Fibroblast of skin of back (primary cell): ENCODE measurements around the gene ZP1.

Source experiments
- DNase-seq: peaks from one replicate; pipeline ENCODE4 v3.0.0-alpha.2; 2013

ZP1 gene

DNA sequence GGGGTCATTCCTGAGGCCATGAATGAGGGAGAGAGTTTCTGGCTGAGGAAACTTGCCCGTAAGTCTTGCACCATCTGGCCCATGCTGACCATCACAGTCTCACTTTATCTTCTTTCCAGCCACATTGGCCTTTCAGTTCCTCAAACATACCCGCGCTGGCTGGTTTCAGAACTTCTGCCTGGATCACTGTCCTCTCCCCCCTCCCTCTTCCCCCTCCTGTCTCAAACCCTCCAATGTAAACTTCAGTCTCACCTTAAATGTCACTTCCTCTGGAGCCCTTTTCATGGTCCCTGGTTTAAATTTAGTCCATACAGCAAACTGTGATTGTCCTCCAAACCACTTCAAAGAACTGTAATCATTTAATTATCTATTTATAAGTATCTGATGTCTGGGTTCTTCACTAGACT, 42.9 kb downstream of the ZP1 start:
- DNase-seq, result no peak

DNA sequence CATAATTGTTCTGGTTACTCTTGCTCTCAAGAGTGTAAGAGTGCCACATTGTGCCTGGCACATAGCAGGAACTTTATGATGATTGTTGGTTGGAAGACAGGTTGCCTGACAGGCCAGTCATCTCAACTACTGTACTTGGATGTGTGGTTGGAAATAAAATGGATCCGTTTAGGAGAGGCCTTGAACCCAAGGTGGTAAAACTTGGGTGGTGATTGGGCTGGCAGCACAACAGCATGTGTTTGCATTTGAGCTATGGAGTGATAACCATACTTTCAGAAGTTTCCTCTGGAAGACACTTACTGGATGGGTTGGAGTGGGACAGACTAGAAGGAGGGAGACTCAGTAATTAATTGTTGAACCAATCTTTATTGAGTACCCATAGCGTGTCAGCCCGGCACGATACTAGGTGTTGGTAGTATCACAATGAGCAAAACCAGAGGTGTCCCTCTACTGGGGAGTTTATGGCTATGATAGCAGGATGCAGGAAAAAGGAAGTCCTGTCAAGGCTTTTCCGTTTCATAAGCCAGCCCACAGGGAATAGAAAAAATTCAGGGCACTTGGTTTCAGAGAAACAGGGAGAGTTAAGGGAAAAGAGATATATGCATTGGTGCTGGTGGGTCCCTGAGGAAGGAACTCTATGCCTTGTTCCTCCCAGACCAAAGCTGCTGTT, 43.5 kb downstream of the ZP1 start:
- no peak for DNase-seq

DNA sequence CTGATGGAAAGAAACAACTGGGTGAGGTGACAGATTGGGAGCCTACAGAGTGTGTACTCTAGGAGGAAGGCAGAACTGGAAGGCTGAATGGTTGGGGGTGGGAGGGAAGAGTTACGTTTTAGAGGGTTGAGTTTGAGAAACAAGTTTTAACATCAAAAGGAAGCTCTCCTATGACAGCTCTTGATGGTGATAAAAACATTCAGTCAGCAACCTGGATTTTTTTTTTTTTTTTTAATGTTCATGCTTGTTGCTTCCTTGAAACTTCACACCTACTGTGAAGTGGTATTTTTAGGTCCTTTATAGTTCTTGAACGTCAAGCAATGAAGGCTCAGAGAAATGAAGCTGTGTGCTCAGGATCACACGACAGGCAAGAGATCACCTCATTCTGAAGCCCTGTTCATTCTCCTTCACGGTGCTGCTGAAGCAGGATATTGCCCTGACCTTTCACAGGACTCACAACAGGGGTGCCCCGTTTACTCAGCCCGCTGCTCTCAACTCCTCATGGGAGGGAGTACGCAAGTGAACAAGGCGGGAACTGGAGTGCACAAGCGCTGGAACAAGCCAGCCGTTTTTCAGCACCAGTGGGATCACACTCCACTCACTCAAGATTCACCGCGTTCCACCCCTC, 45.0 kb downstream of the ZP1 start:
- DNase-seq, result no peak

DNA sequence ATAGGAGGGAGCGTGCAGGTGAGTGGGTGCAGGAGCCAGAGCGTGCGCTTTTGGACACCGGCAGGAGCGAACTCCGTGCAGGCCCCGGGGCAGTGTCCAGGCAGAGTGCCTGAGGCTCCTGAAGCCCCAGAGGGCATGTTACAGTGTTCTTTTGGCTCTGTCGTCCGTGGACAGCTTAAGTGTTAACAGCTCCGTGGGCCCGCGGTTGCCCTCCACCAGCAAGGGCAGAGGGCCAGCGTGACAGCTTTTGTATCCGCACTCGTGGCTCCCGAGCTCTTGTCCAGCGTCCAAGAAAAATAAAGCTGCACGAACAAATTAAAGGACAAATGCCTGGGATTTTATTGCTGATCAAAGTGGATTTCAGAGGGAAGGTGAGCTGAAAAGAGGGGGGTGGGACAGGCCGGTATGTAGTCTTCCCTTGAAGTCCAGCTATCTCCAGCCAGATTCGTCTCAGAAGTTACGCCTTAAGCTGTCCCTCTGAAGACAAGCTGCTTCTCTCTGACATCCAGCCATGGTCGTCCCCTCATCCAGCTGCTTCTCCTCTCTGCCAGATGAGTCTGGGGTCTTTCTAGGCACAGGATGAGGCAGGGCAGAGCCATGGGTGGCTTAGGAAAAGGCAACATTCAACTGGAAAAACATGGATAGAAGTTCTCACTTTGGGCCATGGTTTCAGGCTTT, 45.6 kb downstream of the ZP1 start:
- DNase-seq, result no peak

DNA sequence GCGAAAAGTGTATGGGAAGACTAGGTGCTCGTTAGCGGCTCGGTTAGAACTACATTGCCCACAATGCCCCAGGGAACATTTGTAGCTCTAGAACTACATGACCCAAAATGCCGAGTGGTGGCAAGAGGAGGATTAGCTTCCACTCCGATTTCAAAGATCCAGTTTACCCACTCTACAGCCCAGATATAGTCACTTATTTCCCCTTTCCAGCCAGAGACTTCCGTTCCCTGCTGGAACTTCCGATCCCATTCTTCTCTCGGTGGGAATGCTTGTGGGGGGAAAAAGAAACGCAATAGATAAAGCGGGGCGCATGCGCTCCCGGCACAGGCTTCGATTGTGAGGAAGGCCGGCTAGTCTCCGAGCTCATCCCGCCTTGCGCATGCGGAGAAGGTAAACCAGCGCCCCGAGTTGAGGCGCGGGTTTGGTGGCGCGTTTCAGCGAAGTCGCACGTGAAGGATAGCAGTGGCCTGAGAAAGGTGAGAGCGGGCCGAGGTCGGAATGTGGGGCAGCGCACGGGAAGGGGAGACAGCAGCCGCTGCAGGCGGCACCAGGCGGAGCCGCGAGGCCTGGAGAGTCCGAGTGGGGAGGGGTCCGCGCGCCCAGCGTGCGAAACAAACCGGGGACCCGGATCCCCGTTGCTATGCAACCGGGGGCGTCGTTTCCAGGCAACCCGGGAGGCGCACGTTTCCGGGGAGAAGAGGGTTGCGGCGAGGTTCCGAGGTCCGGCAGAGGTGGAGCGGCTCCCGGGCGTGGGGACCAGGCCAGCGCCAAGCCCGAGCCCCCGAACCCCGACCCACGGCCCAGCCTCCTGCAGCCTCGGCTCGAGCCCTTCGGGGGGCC, 46.7 kb downstream of the ZP1 start, which contains the start of gene TMEM109:
Gene TMEM109 (plus strand): TSS at position 366 of the 840 bp plus-strand sequence. CDS start 5,536 bp downstream, outside the sequence.
- peak; percentile 90 for DNase-seq

DNA sequence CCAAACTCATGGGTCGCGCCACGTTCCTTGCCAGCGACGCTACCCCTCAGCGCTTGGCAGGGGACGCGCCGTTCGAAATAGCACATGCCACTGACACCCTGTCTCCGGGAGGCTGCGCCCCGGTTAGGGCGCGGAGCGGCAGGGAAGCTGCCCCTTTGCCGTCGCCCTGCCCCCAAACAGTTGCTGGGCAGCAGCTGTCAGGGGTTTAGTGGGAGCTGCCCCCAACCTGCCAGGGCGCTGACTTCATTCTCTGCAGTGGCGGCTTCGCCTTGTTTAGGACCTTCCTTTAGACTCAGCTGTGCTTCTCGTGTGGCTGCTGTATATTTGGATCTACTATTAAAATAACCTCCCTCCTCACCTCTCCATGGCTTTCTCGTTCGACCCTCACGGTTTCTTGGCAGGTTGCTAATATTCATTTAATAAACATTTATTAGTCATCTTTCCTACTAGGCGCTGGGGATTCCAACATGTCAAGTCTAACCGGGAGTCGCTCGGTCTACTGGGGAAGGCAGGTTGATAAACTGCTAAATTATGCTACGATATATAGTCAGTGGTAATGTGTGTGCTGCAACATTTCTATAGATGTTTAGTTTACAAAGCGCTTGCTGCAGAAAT, 47.4 kb downstream of the ZP1 start:
- DNase-seq, result peak; percentile 30

DNA sequence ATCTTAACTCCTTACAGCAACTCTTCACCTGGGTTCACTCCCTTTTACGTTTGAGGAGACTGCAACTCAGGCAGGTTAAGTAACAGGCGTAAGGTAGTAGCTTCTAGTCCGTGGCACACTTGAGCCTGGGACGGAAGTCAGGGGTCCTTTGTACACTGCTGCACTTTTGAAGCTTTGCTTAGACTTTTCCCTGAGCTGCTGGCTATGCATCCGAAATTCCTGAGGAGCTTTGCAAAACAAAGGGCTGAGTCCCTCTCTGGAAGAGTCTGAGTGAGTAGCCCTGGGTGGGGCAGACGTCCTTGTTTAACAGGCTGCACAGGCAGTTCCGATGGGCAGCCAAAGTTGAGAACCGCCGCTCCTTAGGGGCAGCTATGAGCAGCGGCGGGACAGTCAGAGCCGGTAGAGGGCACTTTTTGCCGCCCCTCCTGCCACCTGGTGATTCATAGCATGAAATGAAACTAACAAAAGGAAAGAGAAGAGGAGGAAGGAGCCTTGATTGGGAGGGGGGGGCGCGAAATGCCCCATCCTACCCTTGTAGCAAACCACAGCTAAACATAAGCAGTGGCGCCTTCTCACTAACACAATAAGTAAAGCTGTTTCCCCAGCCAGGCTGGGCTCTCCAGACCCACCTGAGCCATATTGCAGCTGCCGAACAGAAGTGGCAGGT, 48.0 kb downstream of the ZP1 start:
- peak; percentile 77 for DNase-seq

DNA sequence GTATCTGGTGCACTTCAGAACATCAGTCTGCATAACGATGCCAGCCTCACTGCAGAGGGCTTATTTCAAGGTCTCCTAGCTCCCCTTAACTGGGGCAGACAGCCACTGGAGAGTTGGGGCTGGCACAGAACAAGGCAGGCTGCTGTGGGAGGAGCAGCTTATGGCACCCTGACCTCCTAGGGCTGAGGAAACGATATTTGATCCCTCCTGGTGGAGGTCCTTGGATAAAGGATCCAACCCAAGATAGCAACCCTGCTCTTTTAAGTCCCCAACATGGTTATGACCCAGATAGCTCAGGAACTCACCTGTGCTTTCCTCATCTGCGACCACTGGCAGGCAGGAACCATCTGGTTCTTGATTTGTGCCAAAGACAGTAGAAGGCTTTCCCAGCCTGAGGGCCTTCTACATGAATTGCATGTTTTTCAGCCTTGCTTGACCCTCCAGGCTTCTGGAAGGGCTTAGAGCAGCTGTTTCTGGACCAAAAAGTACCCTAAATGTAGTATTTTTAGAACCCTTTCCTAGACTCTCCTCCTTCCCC, 49.4 kb downstream of the ZP1 start:
- no peak for DNase-seq

DNA sequence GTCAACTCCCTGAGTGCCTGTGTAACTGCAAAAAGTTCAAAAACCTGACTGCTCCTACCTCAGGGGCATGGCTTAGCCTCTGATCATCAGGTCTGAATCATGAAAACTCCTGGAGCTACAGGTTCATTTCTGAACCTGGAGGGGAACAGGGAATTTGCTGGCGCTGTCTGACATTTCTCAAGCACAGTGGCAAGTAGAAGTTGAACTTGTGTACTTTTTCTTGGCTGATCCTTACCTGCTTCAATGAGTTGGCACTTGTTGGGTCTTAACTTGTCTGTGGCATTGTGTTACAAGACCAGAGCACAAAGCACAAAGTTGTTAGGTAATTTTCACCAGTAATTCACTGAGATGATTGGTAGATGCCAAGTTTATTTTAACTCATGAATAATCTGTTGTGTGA, 49.9 kb downstream of the ZP1 start:
- no peak for DNase-seq

DNA sequence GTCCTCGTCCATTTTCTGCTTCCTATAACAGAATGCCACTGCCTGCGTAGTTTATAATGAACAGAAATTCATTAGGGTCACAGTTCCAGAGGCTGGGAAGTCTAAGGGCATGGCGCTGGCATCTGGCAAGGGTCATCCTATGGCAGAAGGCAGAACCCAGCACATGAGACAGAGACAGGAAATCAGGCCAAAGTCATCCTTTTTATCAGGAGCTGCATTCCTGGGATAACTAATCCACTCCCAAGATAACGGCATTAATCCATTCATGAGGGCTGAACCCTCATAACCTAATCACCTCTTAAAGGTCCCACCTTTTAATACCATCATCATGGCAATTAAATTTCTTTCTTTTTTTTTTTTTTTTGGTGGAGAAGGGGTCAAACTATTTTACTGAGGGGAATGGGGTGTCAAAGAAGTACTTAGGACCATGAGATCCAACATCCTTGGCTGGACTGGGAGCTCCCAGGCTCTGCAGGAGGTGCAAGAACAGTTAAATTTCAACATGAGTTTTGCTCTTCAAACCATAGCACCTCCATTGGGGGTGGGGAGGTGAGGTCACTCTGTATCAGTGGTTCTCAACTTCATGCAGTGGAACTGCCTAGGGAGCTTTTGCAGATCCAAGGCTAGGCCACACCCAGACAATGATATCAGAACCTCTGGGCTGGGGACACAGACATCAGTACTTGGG, 51.1 kb downstream of the ZP1 start:
- DNase-seq, result no peak

DNA sequence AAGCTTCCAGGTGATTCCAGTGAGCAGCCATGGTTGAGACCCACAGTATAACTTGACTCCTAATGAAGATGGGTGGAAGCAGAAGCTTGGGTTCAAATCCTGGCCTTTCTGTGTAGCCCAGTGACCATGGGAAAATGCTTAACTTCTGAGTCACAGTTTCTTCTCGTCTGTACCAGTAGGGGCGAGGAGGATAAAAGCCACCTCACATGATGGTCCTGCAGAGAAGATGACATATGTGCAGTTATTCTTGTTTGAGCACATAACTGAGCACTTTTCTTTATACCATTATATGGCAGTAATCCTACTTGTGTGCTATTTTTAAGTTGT, 51.6 kb downstream of the ZP1 start:
- peak; percentile 70 for DNase-seq

DNA sequence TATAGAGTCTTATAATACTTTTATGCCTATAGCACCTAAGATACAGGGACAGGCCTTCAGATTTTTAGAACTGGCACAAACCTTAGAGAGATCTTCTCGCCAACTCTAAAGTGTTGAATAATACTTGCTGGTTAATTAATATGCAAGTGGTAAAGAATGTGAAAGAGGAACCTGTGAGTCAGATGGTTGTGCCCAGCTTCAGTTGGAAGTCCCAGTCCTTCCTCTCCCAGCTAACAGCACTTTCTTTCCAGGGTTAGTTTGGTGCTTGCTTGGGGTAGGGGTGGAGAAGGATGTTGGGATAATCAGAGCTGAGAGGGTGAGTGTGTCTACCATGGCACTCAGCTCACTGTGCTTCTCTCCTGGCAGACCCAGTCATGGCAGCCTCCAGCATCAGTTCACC, 52.0 kb downstream of the ZP1 start:
- no peak for DNase-seq

DNA sequence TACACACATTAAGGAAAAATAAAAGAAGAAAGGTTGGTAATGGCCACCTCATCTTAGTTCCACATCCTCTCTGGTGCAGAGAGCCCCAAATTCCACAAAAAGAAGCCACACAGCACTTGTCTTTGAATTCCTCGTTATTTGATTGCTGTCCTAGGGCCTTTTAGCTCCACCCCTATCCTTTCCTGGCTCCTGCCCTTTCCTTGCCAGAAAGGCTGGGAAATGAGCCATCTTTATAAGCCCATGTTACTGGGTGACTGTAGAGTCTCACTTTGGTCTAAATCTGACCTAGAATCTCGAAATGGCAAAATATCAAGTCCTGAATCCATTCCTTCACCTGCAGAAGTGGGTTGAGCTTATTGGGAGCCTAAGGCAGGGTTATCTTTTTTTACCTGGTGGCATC, 52.6 kb downstream of the ZP1 start:
- DNase-seq, result no peak

DNA sequence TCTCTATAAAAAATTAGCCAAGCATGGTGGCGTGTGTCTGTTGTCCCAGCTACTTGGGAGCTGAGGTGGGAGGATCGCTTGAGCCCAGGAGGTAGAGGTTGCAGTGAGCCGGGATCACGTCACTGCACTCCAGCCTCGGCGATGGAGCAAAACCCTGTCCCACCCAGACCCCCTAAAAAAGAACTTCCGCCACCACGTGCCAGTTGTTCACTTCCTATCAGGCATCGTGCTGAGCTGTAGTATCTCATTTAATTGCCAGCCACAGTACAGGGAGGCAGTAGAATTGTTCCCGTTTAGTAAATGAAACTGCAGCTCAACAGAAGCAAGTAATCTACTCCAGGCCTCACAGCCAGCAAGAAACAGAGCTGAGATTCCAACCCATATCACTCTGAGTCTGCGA, 53.9 kb downstream of the ZP1 start:
- DNase-seq, result no peak

DNA sequence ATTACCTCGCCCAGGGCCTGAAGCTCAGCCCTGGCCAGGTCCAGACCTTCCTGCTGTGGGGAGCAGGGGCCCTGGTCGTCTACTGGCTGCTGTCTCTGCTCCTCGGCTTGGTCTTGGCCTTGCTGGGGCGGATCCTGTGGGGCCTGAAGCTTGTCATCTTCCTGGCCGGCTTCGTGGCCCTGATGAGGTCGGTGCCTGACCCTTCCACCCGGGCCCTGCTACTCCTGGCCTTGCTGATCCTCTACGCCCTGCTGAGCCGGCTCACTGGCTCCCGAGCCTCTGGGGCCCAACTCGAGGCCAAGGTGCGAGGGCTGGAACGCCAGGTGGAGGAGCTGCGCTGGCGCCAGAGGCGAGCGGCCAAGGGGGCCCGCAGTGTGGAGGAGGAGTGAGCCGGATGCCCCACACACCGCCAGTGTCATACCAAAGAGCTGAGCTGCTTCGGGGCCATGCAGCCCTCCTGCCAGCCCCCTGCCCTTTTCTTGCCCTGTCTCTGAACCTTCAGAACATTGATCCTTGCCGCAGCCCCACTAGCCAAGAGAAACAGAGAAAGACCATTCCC, 54.5 kb downstream of the ZP1 start:
- DNase-seq, result no peak

DNA sequence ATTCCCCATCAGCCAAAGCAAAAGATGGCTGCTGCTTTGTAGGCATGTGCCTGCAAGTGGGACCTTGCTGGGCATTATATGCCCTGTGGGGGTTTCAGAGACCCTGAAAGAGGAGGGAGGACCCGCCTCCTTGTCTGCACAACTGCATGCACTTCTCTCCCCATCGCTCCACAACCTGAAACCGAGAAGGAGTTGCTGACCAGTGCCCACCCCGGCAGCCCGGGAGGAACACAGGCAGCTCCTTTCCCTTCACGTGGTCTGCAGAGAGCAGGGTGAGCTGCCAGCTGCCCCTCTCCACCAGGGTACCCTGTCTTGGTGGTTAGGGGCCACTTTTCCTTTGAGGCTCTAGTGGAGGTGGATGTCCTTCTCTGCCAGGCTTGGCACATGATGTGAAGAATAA, 55.6 kb downstream of the ZP1 start:
- DNase-seq, result no peak

DNA sequence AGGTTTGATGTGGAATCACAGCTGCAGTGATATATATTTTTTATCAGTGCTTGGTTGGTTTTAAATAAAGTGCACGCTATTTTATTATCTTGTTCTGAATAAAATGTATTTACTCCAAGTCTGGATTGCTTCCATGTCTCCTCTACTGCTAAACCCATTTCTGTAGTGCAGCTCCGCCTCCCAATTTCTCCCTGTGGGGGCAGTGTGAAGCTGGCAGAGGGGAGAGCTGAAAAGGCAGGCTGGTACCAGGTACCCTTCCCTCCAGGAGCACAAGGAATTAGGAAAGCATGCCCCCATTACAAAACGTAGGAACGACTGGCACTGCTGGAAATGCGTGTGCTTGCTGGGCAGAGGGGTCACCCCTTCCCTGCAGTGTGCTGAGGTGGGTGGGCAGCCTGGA, 56.0 kb downstream of the ZP1 start:
- DNase-seq, result no peak

DNA sequence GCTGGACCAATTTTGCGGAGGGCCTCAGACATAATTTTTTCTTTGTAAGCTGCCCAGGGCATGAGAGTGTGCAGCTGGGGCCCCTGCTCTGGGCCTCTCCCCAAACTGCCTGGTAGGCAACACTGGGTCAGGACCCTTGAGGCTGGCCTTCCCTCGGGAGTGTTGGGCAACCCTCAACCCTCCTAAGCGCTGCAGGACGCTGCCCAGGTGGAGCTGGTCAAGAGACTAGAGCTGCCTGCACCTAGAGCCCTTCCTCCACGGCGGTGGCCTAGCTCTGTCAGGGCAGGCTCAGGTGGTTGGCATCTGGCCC, 56.4 kb downstream of the ZP1 start:
- no peak for DNase-seq

DNA sequence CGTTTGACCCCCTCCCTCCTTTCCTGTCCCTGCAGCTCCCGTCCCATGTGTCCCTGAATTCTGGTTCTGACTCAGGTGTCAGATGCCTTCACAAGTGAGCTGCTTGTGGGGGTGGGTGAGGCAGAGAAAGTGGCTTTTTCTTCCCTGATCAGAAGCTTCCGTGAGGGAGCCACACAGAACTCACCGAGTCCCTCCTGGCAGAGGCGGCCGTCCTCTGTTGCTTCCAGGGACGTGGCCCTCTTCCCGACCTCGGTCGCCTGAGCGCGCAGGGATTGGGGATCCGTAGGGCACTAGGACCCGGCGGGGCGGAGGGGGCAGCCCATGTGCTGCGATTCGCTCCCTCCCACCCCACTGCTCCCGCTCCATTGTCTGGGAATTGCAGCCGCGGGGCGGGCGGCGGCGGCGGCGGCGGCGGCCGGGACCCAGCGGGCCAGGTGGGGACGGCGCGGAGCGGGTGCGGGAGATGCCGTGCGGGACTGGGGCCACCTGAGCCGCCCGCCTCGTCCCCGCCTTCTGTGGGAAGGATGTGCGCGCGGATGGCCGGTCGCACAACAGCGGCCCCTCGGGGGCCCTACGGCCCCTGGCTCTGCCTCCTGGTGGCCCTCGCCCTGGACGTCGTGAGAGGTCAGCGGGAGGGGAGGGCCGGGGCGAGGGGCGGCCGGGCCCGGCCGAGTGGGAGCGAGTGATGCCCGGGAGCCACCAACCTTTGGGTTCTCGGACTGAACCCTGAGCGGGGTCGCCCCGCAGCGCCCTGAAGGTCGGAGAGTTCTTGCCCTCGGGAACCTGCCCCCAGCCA, 57.0 kb downstream of the ZP1 start, which contains the start of gene TMEM132A:
Gene TMEM132A (plus strand): TSS at position 351 of the 796 bp plus-strand sequence. CDS start 174 bp downstream, at position 525.
- peak; percentile 80 for DNase-seq
